H1 (cell line): Measurements from ENCODE around the gene RAVER2. TPM values are rescaled to one million over a fixed set of nuclear protein-coding genes. Genes with fewer than 3 reads are reported as not detected.

Source experiments
- CTCF ChIA-PET: fragments of 300-600 bp; sonication (Branson Sonifier 250); formaldehyde crosslinking; loops from one replicate; lab custom pipeline; 2021; ENCODE audit not compliant: partially characterized antibody; lab: Charles Lee
- POLR2A ChIA-PET: fragments of 300-600 bp; sonication (Branson Sonifier 250); formaldehyde crosslinking; loops from one replicate; lab custom pipeline; 2021; ENCODE audit warnings: inconsistent platforms; ENCODE audit not compliant: partially characterized antibody; lab: Charles Lee
- DNase-seq, 2 experiments: peaks; one replicate each; pipeline versions ENCODE4 v3.0.0 to v3.0.0-alpha.2; 2010 to 2022; ENCODE audit warnings: low spot score in 2 of 2, low read depth in 1 of 2, mixed read lengths in 1 of 2
- FAIRE-seq: peaks from 2 replicates; lab custom pipeline; 2011; peaks lifted over from hg19 to GRCh38; lab: Jason Lieb, UNC
- H2AFZ ChIP-seq: 2 replicates; pipeline ENCODE4 v1.8.1; 2012; ENCODE audit warnings: low read length, inconsistent platforms
- H2AK5ac ChIP-seq: 2 replicates; pipeline ENCODE4 v1.6.1; 2013; ENCODE audit warnings: low read depth, low read length
- H2BK120ac ChIP-seq: replicated peaks from 2 replicates; pipeline ENCODE3; 2013; ENCODE audit warnings: low read depth, low read length, inconsistent platforms
- H2BK12ac ChIP-seq: 2 replicates; pipeline ENCODE4 v1.6.1; 2013; ENCODE audit warnings: low read depth, low read length
- H2BK15ac ChIP-seq: 2 replicates; pipeline ENCODE4 v1.6.1; 2013; ENCODE audit warnings: low read length
- H2BK20ac ChIP-seq: 2 replicates; pipeline ENCODE4 v1.6.1; 2013; ENCODE audit warnings: low read length
- H2BK5ac ChIP-seq: 2 replicates; pipeline ENCODE4 v1.6.1; 2013; ENCODE audit warnings: low read depth, low read length
- H3K14ac ChIP-seq: 2 replicates; pipeline ENCODE4 v1.6.1; 2013; ENCODE audit warnings: inconsistent platforms; ENCODE audit not compliant: insufficient read length
- H3K18ac ChIP-seq: 2 replicates; pipeline ENCODE4 v1.6.1; 2013; ENCODE audit warnings: low read length; ENCODE audit errors: extremely low read depth
- H3K23ac ChIP-seq: 2 replicates; pipeline ENCODE4 v1.6.1; 2013; ENCODE audit warnings: inconsistent platforms; ENCODE audit not compliant: insufficient read length
- H3K23me2 ChIP-seq: 2 replicates; pipeline ENCODE4 v1.6.1; 2013; ENCODE audit warnings: low read depth, low read length
- H3K27ac ChIP-seq: 2 replicates; pipeline ENCODE4 v1.6.1; 2011; ENCODE audit warnings: low read depth, low read length, inconsistent platforms
- H3K27me3 ChIP-seq, 4 experiments: replicated peaks in 1 of 4; 1 replicate in 1 of 4; 2 replicates in 3 of 4; pipeline versions ENCODE4 v1.6.1 to v1.8.1; 2011 to 2013; ENCODE audit warnings: low read length in 3 of 4, mild to moderate bottlenecking in 3 of 4, inconsistent platforms in 2 of 4, mixed read lengths in 2 of 4, moderate library complexity in 1 of 4; ENCODE audit not compliant: control insufficient read depth in 3 of 4, insufficient read depth in 3 of 4; ENCODE audit errors: extremely low read depth in 1 of 4
- H3K36me3 ChIP-seq, 4 experiments: 2 replicates each; pipeline versions ENCODE4 v1.6.1 to v1.8.1; 2011 to 2013; ENCODE audit warnings: mild to moderate bottlenecking in 4 of 4, low read length in 3 of 4, moderate library complexity in 2 of 4, control low read depth in 1 of 4, inconsistent platforms in 1 of 4; ENCODE audit not compliant: insufficient read depth in 4 of 4, control insufficient read depth in 2 of 4
- H3K4ac ChIP-seq: replicated peaks from 2 replicates; pipeline ENCODE3; 2013; ENCODE audit warnings: low read length, low read depth, mixed read lengths, inconsistent platforms; ENCODE audit not compliant: insufficient read length
- H3K4me1 ChIP-seq, 4 experiments: replicated peaks in 1 of 4; 1 replicate in 1 of 4; 2 replicates in 3 of 4; pipeline versions ENCODE4 v1.6.1 to v1.8.1; 2011 to 2013; ENCODE audit warnings: low read length in 3 of 4, inconsistent platforms in 2 of 4, mixed read lengths in 1 of 4; ENCODE audit not compliant: insufficient read depth in 4 of 4, control insufficient read depth in 3 of 4
- H3K4me2 ChIP-seq, 2 experiments: 2 replicates each; pipeline versions ENCODE4 v1.6.1 to v1.8.1; 2011 to 2013; ENCODE audit warnings: low read depth in 2 of 2, low read length in 2 of 2, control low read depth in 1 of 2, inconsistent platforms in 1 of 2, mild to moderate bottlenecking in 1 of 2; ENCODE audit not compliant: insufficient read depth in 1 of 2
- H3K4me3 ChIP-seq, 4 experiments: fragments of 200-600, 300-600 bp in 1 of 4; sonication (generic), shearing (Covaris generic), sonication (Bioruptor Twin) in 1 of 4; 2 replicates each; pipeline versions ENCODE4 v1.5.1 to v1.8.1; 2011 to 2016; ENCODE audit warnings: low read length in 4 of 4, low read depth in 3 of 4, control low read depth in 2 of 4, inconsistent platforms in 2 of 4, mild to moderate bottlenecking in 2 of 4, mixed read lengths in 1 of 4, moderate library complexity in 1 of 4; ENCODE audit not compliant: insufficient read depth in 2 of 4; ENCODE audit errors: extremely low read depth in 1 of 4
- H3K56ac ChIP-seq: replicated peaks from 2 replicates; pipeline ENCODE3; 2013; ENCODE audit warnings: low read depth, mild to moderate bottlenecking, mixed read lengths, low read length, inconsistent platforms; ENCODE audit not compliant: insufficient read length
- H3K79me1 ChIP-seq: 2 replicates; pipeline ENCODE4 v1.6.1; 2013; ENCODE audit warnings: low read depth, low read length, control low read depth
- H3K79me2 ChIP-seq, 2 experiments: 2 replicates each; pipeline versions ENCODE4 v1.6.1 to v1.8.1; 2012 to 2013; ENCODE audit warnings: low read length in 2 of 2, mild to moderate bottlenecking in 2 of 2, inconsistent platforms in 1 of 2; ENCODE audit not compliant: insufficient read depth in 2 of 2, control insufficient read depth in 1 of 2
- H3K9ac ChIP-seq, 4 experiments: replicated peaks in 1 of 4; 1 replicate in 1 of 4; 2 replicates in 3 of 4; pipeline versions ENCODE4 v1.6.1 to v1.8.1; 2011 to 2013; ENCODE audit warnings: low read depth in 3 of 4, low read length in 3 of 4, control low read depth in 2 of 4, mild to moderate bottlenecking in 2 of 4, moderate library complexity in 2 of 4, inconsistent platforms in 1 of 4; ENCODE audit errors: extremely low read depth in 1 of 4
- H3K9me3 ChIP-seq, 2 experiments: 2 replicates each; pipeline versions ENCODE4 v1.6.1 to v1.8.1; 2012 to 2013; ENCODE audit warnings: mild to moderate bottlenecking in 2 of 2, moderate library complexity in 2 of 2, control low read depth in 1 of 2, inconsistent platforms in 1 of 2, low read depth in 1 of 2, low read length in 1 of 2, mixed read lengths in 1 of 2; ENCODE audit not compliant: insufficient read depth in 2 of 2
- H4K20me1 ChIP-seq, 2 experiments: replicated peaks in 1 of 2; 2 replicates each; pipeline versions ENCODE3 to v1.8.1; 2011 to 2013; ENCODE audit warnings: inconsistent platforms in 2 of 2, low read length in 2 of 2, mild to moderate bottlenecking in 1 of 2; ENCODE audit not compliant: insufficient read depth in 2 of 2, control insufficient read depth in 1 of 2
- H4K5ac ChIP-seq: 2 replicates; pipeline ENCODE4 v1.6.1; 2013; ENCODE audit warnings: low read length, low read depth, mixed read lengths, inconsistent platforms; ENCODE audit not compliant: insufficient read length
- H4K8ac ChIP-seq: 2 replicates; pipeline ENCODE4 v1.8.0; 2013; ENCODE audit warnings: mild to moderate bottlenecking, moderate library complexity, low read length, inconsistent platforms; ENCODE audit not compliant: insufficient read depth; ENCODE audit errors: extremely low read depth
- H4K91ac ChIP-seq: replicated peaks from 2 replicates; pipeline ENCODE3; 2013; ENCODE audit warnings: low read length, mixed read lengths, inconsistent platforms; ENCODE audit not compliant: insufficient read length
- ATF3 ChIP-seq: IDR thresholded peaks from 2 replicates; pipeline ENCODE4 v1.6.1; 2011; ENCODE audit warnings: low read depth, mild to moderate bottlenecking, low read length; ENCODE audit not compliant: insufficient read depth
- BCL11A ChIP-seq, 2 experiments: IDR thresholded peaks; one replicate each; pipeline ENCODE4 v1.6.1; 2011; ENCODE audit warnings: low read depth in 2 of 2, low read length in 2 of 2, mild to moderate bottlenecking in 2 of 2
- CEBPB ChIP-seq: IDR thresholded peaks from 2 replicates; pipeline ENCODE4 v1.6.1; 2012; ENCODE audit warnings: low read depth, low read length
- EZH2 ChIP-seq: fragments of 200-600 bp; sonication (generic); IDR thresholded peaks from 2 replicates; pipeline ENCODE4 v1.7.1; 2012; ENCODE audit warnings: low read depth, mild to moderate bottlenecking, moderate library complexity, low read length, inconsistent platforms; ENCODE audit not compliant: severe bottlenecking
- GABPA ChIP-seq: IDR thresholded peaks from 2 replicates; pipeline ENCODE4 v1.6.1; 2011; ENCODE audit warnings: mild to moderate bottlenecking, low read length, moderate library complexity, borderline replicate concordance; ENCODE audit not compliant: insufficient read depth
- NRF1 ChIP-seq: IDR thresholded peaks from 2 replicates; pipeline ENCODE4 v1.6.1; 2011; ENCODE audit warnings: mild to moderate bottlenecking, low read depth, low read length, improper control_type of control experiment
- SAP30 ChIP-seq: fragments of 300-600 bp; sonication (generic); IDR thresholded peaks from 2 replicates; pipeline ENCODE4 v1.7.1; 2012; ENCODE audit warnings: low read length, moderate library complexity, mild to moderate bottlenecking, inconsistent platforms; ENCODE audit not compliant: insufficient read depth, insufficient replicate concordance
- SIRT6 ChIP-seq: IDR thresholded peaks from one replicate; pipeline ENCODE4 v1.7.1; 2012; ENCODE audit warnings: low read length, inconsistent platforms
- WGBS, 2 experiments: shearing (Covaris generic) in 1 of 2; methylation state at CpG; one replicate each; pipeline versions ENCODE4 v1.1.6 to v1.1.7; 2013 to 2015; ENCODE audit warnings: low lambda C conversion rate in 2 of 2, mixed read lengths in 2 of 2, inconsistent platforms in 1 of 2, low coverage in 1 of 2, missing lambda C conversion rate in 1 of 2; ENCODE audit not compliant: insufficient replicate concordance in 2 of 2, insufficient coverage in 1 of 2, insufficient read length in 1 of 2; ENCODE audit errors: extremely low coverage in 1 of 2, missing lambda C conversion rate in 1 of 2; 5-methylcytosine and 5-hydroxymethylcytosine counted together
- polyA plus RNA-seq, 7 experiments: library from polyadenylated mRNA; depleted of rRNA in 3 of 7; stranded (reverse) in 5 of 7; unstranded in 2 of 7; fragments of >200 nt in 5 of 7; fragments of 200-250 nt in 2 of 7; gene quantifications; 1 replicate in 5 of 7; 2 replicates in 1 of 7; 4 replicates in 1 of 7; pipeline versions ENCODE4 v1.2.1 to v1.2.3, GENCODE V29; 2011 to 2013; ENCODE audit warnings: missing spikeins in 2 of 7, mixed read lengths in 2 of 7
- total RNA-seq: library from RNA; stranded (reverse); fragmentation: NEBNext Ultra II Directional; extraction: Animal tissue kit (Norgen Biotek cat#: 25700); gene quantifications from 2 replicates; pipeline ENCODE4 v1.2.1, GENCODE V29; 2021

The RAVER2 gene
- total and polyA plus RNA-seq, 2 of the 8 experiments (the other 6 are each of a cell fraction or from before 2014, with no cell fraction given) = 10.5 to 19.5 TPM

- DNase-seq (no peak), FAIRE-seq (no peak)
- no peaks in the 10 kb centered on the region for H3K79me1 ChIP-seq
- no peaks in the 10 kb centered on the region for H3K4me1 ChIP-seq
- no peak overlapping the region for H2BK20ac ChIP-seq
- no peak overlapping the region for H3K27ac ChIP-seq
- no peaks in the 10 kb centered on the region for H3K27me3 ChIP-seq
- no peak overlapping the region for H2BK12ac ChIP-seq
- no peaks in the 10 kb centered on the region for H3K36me3 ChIP-seq
- H2BK15ac ChIP-seq = no peak overlapping the region
- no peaks in the 10 kb centered on the region for H3K9me3 ChIP-seq
- H3K4ac ChIP-seq = no peak overlapping the region
- no peak overlapping the region for H3K4me2 ChIP-seq
- H4K20me1 ChIP-seq = no peaks in the 10 kb centered on the region
- no peak overlapping the region for H3K23ac ChIP-seq
- POLR2A ChIA-PET = no interaction called here
- no peak overlapping the region for H3K14ac ChIP-seq
- no peak overlapping the region for H2AK5ac ChIP-seq
- 90% methylated on average over 1 of the region's 1 CpG; no CpG with 5 or more reads in 1 of the 2 experiments for WGBS, 2 experiments
- H4K8ac ChIP-seq = no peak overlapping the region
- no peaks in the 10 kb centered on the region for H3K79me2 ChIP-seq
- no peaks in the 10 kb centered on the region for H3K23me2 ChIP-seq
- no peak overlapping the region for H4K5ac ChIP-seq
- CTCF ChIA-PET = interaction anchor here (0.9 to 1.7 kb wide), 4 partner anchors 12 to 97 kb away, joined by 3 to 4 read pairs (median 4); no protein-coding TSS in a partner anchor
- H2BK120ac ChIP-seq = no peak overlapping the region
- H3K4me3 ChIP-seq = no peak overlapping the region
- H2AFZ ChIP-seq = no peak overlapping the region
- no peak overlapping the region for H4K91ac ChIP-seq
- no peak overlapping the region for H3K56ac ChIP-seq
- H2BK5ac ChIP-seq = no peak overlapping the region
- H3K9ac ChIP-seq = no peak overlapping the region
- no peak overlapping the region for H3K18ac ChIP-seq
- TF ChIP-seq NRF1 = no peak
- no peak for TF ChIP-seq CEBPB
- no peak for TF ChIP-seq BCL11A (IDR thresholded peaks at IDR 0.05; ENCODE audit: low read depth in 2 of 2, low read length in 2 of 2)
- no peak for TF ChIP-seq EZH2
- TF ChIP-seq GABPA = no peak
- no peak for TF ChIP-seq ATF3
- no peak for TF ChIP-seq SAP30
- no peak for TF ChIP-seq SIRT6
These were observed 17.0 kb upstream of the RAVER2 start for GRCh38 chr1:64727861-64728260.
